22Rv1 (cell line): ENCODE measurements around the gene CMTM4.
"Not testable (repeated sequence)": the region's sequence is repeated elsewhere in the genome, so short reads cannot be mapped to it uniquely, and the experiment has no call there.

Source experiments
- H3K27ac ChIP-seq: fragments of 450-650 bp; 2 replicates; pipeline ENCODE4 v1.5.1; 2017
- CTCF ChIP-seq: fragments of 450-650 bp; IDR thresholded peaks from 2 replicates; pipeline ENCODE4 v1.5.1; 2017; ENCODE audit warnings: mild to moderate bottlenecking
- ZFX ChIP-seq: fragments of 450-650 bp; IDR thresholded peaks from 2 replicates; pipeline ENCODE4 v1.6.1; 2017; ENCODE audit warnings: antibody characterized with exemption, borderline replicate concordance

CMTM4 gene

DNA sequence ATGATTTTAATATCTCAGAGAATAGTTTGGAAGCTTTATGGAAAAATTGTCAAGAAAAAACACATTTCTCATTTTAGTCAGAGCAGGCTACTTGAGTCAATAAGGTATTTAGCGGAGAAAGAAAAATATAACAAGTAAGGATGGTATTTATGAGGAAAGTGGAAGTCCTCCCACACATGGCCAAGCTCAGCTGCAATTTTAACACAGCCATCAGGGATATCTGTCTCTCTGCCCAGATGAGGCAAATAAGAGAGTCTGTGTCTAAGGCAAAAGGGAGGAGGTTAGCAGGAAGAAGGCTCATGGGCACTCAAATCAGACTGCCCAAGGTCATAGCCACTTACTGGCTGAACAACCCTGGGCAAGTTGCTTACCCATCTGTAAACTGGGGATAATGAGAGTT is 122.5 kb downstream of the CMTM4 start:
- TF ChIP-seq CTCF (no peak), ZFX (no peak)

GRCh38 chr16:66572356-66572755 is 124.2 kb downstream of the CMTM4 start:
- TF ChIP-seq ZFX (no peak), CTCF (no peak)
- no peak overlapping the region for H3K27ac ChIP-seq

More for the DNA sequence above, 122.5 kb downstream of the CMTM4 start:
- H3K27ac ChIP-seq: no peak overlapping the region

- no peak overlapping the region for H3K27ac ChIP-seq
- TF ChIP-seq ZFX (no peak), CTCF (no peak)
Measured at GRCh38 chr16:66569827-66570405, 126.6 kb downstream of the CMTM4 start.

- TF ChIP-seq CTCF: no peak
- TF ChIP-seq ZFX: no peak
- H3K27ac ChIP-seq: no peak overlapping the region
Measured at GRCh38 chr16:66569131-66569530, 127.4 kb downstream of the CMTM4 start.

- no peak overlapping the region for H3K27ac ChIP-seq
- TF ChIP-seq CTCF (no peak), ZFX (no peak)
Measured at GRCh38 chr16:66568355-66568754, 128.2 kb downstream of the CMTM4 start.

GRCh38 chr16:66567270-66567669 is 129.3 kb downstream of the CMTM4 start:
- not testable (repeated sequence) for H3K27ac ChIP-seq

GRCh38 chr16:66566051-66566901 is 130.3 kb downstream of the CMTM4 start, which contains the start of gene CMTM1:
CMTM1 (plus strand) TSS chr16:66566439; CDS start chr16:66566514, 75 bp downstream.
- no peak within 1 kb of the TSS for H3K27ac ChIP-seq
- TF ChIP-seq CTCF: no peak
- TF ChIP-seq ZFX: no peak
